GM12878 (cell line): ENCODE data around the gene PYM1.

Source experiments
- ATF2 ChIP-seq: IDR thresholded peaks from 2 replicates; pipeline ENCODE4 v1.6.1; 2012; ENCODE audit warnings: low read length, inconsistent platforms
- CBX5 ChIP-seq: sonication (generic); IDR thresholded peaks from 2 replicates; pipeline ENCODE4 v1.6.1; 2016; ENCODE audit warnings: low read depth, moderate library complexity, mild to moderate bottlenecking, inconsistent platforms
- CHD1 ChIP-seq: IDR thresholded peaks from 2 replicates; pipeline ENCODE4 v1.6.1; 2012; ENCODE audit warnings: low read depth, low read length, improper control_type of control experiment
- CTCF ChIP-seq, 3 experiments: IDR thresholded peaks in 2 of 3; conservative IDR thresholded peaks in 1 of 3; 2 replicates each; pipeline ENCODE4 v1.5.1; 2011; ENCODE audit warnings: low read depth in 3 of 3, low read length in 3 of 3, mild to moderate bottlenecking in 3 of 3, control low read depth in 2 of 3, moderate library complexity in 2 of 3, inconsistent platforms in 1 of 3, mixed read lengths in 1 of 3; ENCODE audit not compliant: control insufficient read depth in 2 of 3, insufficient read depth in 1 of 3; ENCODE audit errors: extremely low read depth in 1 of 3
- DPF2 ChIP-seq: fragments of 450-650 bp; IDR thresholded peaks from 2 replicates; pipeline ENCODE4 v1.6.1; 2017; ENCODE audit warnings: mild to moderate bottlenecking
- FOS ChIP-seq: IDR thresholded peaks from 3 replicates; pipeline ENCODE4 v1.6.1; 2011; ENCODE audit warnings: borderline replicate concordance; ENCODE audit not compliant: insufficient read length; ENCODE audit errors: extremely low read depth
- HDAC2 ChIP-seq: fragments of 200-600 bp; sonication (generic); IDR thresholded peaks from 2 replicates; pipeline ENCODE4 v1.6.1; 2017
- MXI1 ChIP-seq: fragments of 150-350 bp; IDR thresholded peaks from 2 replicates; pipeline ENCODE4 v1.6.1; 2011; ENCODE audit warnings: low read depth, mild to moderate bottlenecking, inconsistent platforms, low read length, improper control_type of control experiment
- NFIC ChIP-seq: IDR thresholded peaks from 2 replicates; pipeline ENCODE4 v1.6.1; 2012; ENCODE audit warnings: low read depth, mild to moderate bottlenecking, inconsistent platforms, low read length, moderate library complexity
- POLR2A ChIP-seq: IDR thresholded peaks from 2 replicates; pipeline ENCODE4 v1.6.1; 2011; ENCODE audit warnings: low read depth, mild to moderate bottlenecking, low read length
- RELA ChIP-seq: fragments of 450-650 bp; IDR thresholded peaks from 2 replicates; pipeline ENCODE4 v1.8.0; 2014; ENCODE audit warnings: borderline replicate concordance; ENCODE audit not compliant: partially characterized antibody
- SMAD1 ChIP-seq: fragments of 450-650 bp; IDR thresholded peaks from 2 replicates; pipeline ENCODE4 v1.6.1; 2018; ENCODE audit warnings: mild to moderate bottlenecking, low read depth; ENCODE audit not compliant: partially characterized antibody
- USF2 ChIP-seq: IDR thresholded peaks from 2 replicates; pipeline ENCODE4 v1.6.1; 2011; ENCODE audit warnings: low read depth, low read length, improper control_type of control experiment, borderline replicate concordance

- TF ChIP-seq MXI1 (no peak), POLR2A (no peak), DPF2 (no peak), ATF2 (no peak), FOS (no peak), SMAD1 (no peak), HDAC2 (no peak), RELA (no peak), CHD1 (no peak), CTCF (IDR thresholded peaks at IDR 0.05 in 2 of 3, conservative IDR thresholded peaks at IDR 0.05 in 1 of 3; ENCODE audit: control insufficient read depth in 2 of 3, extremely low read depth in 1 of 3, insufficient read depth in 1 of 3, low read depth in 3 of 3, low read length in 3 of 3) (no peak), NFIC (no peak), USF2 (no peak), CBX5 (no peak)
These were observed 6.4 kb upstream of the PYM1 start for GRCh38 chr12:55933799-55934742.
